ENCODE results near the gene FHIT.

The FHIT gene

GRCh38 chr3:60250206-60250605 is 1001.0 kb downstream of the FHIT start:
- DNase-seq (ENCODE audit: low read depth) = peak; percentile 12
- TF ChIP-seq, protein P1, sequence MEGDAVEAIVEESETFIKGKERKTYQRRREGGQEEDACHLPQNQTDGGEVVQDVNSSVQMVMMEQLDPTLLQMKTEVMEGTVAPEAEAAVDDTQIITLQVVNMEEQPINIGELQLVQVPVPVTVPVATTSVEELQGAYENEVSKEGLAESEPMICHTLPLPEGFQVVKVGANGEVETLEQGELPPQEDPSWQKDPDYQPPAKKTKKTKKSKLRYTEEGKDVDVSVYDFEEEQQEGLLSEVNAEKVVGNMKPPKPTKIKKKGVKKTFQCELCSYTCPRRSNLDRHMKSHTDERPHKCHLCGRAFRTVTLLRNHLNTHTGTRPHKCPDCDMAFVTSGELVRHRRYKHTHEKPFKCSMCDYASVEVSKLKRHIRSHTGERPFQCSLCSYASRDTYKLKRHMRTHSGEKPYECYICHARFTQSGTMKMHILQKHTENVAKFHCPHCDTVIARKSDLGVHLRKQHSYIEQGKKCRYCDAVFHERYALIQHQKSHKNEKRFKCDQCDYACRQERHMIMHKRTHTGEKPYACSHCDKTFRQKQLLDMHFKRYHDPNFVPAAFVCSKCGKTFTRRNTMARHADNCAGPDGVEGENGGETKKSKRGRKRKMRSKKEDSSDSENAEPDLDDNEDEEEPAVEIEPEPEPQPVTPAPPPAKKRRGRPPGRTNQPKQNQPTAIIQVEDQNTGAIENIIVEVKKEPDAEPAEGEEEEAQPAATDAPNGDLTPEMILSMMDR (conservative IDR thresholded peaks at IDR 0.05; ENCODE audit: low read depth, low read length) = no peak
- H3K4me3 ChIP-seq (ENCODE audit: low read depth, low read length) = no peak overlapping the region

DNA sequence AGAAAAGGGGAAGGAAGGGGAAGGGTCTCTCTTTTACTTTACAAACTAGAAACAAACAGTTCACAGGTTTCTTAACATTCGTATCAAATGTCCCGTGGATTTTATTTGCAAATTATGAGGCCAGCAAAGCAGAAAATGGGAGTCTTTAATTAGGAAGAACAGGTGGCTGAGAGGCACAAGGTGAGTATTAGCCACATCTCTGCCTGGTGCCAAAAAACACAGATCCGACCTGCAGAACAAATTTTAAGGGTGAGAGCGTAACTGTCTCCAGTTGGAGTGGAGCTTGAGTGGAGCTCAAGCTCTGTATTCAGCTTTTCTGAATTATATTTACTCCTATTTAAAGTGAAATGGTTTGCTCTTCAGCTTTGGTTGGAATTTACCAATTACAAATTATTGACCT is 1004.9 kb downstream of the FHIT start:
- TF ChIP-seq, protein P1 (conservative IDR thresholded peaks at IDR 0.05; ENCODE audit: low read depth, low read length) = no peak
- H3K4me3 ChIP-seq (ENCODE audit: low read depth, low read length) = no peak overlapping the region
- DNase-seq (ENCODE audit: low read depth) = no peak

DNA sequence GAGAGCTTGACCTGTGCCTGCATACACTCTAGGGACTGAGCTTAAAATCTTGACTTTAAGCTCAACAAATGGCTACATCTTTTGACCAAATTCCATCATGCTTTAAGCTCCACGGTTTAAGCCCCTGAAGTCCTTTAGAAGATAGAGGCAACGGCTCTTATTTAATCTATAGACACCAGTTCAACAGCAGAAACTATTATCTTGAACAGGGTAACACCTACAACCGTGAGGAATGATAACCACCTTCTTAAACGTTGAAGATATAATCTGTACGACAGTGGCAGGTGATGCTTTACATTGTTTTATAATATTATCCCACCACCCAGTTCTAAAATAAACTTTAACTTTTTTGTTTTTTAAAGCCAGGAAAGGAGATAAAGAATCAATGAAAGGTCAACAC is 1007.8 kb downstream of the FHIT start:
- TF ChIP-seq, protein P1 (conservative IDR thresholded peaks at IDR 0.05; ENCODE audit: low read depth, low read length) = no peak
- no peak for DNase-seq (ENCODE audit: low read depth)
- H3K4me3 ChIP-seq (ENCODE audit: low read depth, low read length) = no peak overlapping the region

GRCh38 chr3:60240492-60240891 is 1010.8 kb downstream of the FHIT start:
- H3K4me3 ChIP-seq (ENCODE audit: low read depth, low read length) = no peak overlapping the region
- TF ChIP-seq, protein P1 (conservative IDR thresholded peaks at IDR 0.05; ENCODE audit: low read depth, low read length) = no peak
- no peak for DNase-seq (ENCODE audit: low read depth)

DNA sequence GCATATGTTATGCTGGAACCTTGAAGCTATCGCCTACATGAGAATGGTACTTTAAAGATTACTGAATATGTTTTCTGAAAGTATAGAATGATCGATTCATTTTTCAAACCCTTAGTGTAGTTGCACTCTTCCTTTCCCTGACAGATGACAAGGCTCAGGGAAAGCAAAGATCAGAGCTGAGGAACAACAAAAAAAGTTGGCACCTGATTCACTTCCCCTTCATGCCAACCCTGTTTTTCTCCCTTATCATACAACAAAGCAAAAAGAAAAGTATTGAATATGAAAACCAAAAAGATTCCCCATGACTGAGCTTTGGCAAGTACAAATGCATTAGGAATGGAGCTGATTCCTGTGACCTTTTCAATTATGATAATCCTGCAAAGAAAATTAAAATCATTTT is 1012.7 kb downstream of the FHIT start:
- DNase-seq (ENCODE audit: low read depth) = no peak
- H3K4me3 ChIP-seq (ENCODE audit: low read depth, low read length) = no peak overlapping the region
- TF ChIP-seq, protein P1 (conservative IDR thresholded peaks at IDR 0.05; ENCODE audit: low read depth, low read length) = no peak

GRCh38 chr3:60229502-60229901 is 1021.8 kb downstream of the FHIT start:
- DNase-seq (ENCODE audit: low read depth) = no peak
- no peak overlapping the region for H3K4me3 ChIP-seq (ENCODE audit: low read depth, low read length)
- TF ChIP-seq, protein P1 (conservative IDR thresholded peaks at IDR 0.05; ENCODE audit: low read depth, low read length) = no peak

GRCh38 chr3:60228823-60229222 is 1022.4 kb downstream of the FHIT start:
- H3K4me3 ChIP-seq (ENCODE audit: low read depth, low read length) = no peak overlapping the region
- TF ChIP-seq, protein P1 (conservative IDR thresholded peaks at IDR 0.05; ENCODE audit: low read depth, low read length) = no peak
- no peak for DNase-seq (ENCODE audit: low read depth)
